Cerebellar cortex (tissue), 1 donor: ENCODE results near the gene LYPD3.

Source experiments
- DNase-seq: peaks from one replicate; pipeline ENCODE4 v3.0.0-alpha.2; 2015; ENCODE audit warnings: low spot score

Gene LYPD3

DNA sequence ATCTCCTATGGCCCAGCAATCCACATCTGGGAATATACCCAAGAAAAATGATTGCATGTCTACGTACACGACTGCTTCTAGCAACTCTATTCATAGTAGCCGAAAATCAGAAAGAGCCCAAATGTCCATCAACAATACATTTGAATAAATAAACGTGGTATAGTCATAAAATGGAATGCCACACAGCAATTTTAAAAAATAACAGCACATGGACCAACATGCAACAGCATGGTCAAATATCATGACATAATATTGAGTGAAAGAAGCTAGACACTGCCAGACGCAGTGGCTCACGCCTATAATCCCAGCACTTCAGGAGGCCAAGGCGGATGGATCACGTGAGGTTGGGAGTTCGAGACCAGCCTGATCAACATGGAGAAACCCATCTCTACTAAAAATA, 34.4 kb downstream of the LYPD3 start:
- DNase-seq = no peak

DNA sequence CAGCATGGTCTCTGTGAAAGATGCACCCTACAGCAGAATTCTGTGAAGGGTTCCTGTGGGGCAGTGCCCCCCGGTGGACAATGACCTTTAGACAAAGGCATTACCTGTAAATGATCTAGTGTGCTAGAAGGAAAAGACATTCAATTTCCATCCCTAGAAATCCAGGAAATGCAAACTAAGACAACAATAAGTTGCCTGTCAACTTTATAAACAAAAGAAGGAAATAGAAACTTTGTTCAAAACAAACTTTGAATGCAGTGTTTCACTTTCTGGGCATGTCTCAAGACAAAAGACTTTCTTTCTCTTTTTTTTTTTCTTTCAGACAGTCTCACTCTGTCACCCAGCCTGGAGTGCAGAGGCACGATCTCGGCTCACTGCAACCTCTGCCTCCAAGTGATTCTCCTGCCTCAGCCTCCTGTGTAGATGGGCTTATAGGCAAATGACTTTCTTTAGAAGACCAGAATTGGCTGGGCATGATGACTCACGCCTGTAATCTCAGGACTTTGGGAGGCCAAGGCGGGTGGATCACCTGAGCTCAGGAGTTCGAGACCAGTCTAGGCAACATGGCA, 35.2 kb downstream of the LYPD3 start:
- no peak for DNase-seq

DNA sequence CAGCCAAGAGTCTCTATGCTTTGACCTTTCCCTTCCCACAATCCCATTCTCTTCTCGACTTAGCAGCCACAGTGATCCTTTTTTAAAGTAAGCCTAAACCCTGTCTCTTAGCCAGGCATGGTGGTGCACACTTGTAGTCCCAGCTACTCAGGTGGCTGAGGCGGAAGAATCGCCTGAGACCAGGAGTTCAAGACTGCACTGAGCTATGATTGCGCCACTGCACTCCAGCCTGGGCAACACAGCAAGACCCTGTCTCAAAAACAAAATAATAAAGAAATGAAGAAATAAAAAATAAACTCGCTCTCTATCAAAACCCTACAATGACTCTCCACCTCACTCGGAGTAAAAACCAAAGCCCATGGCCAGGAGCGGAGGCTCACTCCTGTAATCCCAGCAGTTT, 36.0 kb downstream of the LYPD3 start:
- no peak for DNase-seq

DNA sequence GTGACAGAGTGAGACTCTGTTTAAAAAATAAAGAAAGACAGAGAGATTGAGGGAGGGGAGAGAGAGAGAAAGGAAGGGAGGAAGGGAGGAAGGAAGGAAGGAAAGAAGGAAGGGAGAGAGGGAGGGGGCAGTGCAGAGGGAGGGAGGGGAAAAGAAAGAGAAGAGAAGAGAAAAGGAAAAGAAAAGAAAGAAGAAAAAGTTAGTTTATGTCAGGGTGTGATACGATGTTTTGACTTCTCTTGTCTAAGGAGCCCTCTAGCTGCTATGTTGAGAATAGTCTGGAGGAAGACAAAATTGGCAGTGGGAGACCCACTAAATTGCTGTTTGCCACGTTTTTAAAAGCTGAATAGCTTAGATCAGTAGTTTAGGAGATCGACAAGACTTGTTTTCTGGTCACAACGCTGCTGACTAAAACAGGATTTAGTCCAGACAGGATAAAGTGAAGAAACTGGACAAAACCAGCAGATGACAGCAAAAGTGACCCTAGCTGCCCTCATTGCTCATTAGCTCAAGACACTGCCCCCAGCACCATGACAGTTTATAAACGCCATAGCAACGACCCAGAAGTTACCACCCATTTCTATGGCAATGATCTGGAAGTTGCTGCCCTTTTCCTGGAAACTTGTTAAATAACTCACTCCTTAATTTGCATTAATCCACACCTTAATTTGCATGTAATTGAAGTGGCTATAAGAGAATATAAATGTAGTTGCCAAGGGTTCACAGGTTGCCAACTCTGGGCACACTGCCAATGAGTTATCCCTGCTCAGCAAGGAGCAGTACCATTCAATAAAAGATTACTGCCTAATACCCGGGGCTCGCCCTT, 39.6 kb downstream of the LYPD3 start:
- DNase-seq = peak; percentile 70

DNA sequence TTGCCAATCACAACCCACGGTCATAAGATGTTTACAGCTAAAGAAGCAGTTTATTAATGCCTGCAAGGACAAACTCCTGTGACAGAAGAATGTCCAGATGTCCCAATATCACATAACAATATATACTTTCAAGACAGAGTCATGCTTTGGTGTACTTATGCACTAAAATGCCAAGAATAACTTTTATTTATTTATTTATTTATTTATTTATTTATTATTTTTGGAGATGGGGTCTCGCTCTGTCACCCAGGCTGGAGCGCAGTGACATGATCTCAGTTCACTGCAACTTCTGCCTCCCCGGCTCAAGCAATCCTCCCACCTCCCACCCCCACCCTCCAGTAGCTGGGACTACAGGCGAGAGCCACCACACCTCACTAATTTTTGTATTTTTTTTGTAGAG, 41.6 kb downstream of the LYPD3 start:
- DNase-seq = no peak

DNA sequence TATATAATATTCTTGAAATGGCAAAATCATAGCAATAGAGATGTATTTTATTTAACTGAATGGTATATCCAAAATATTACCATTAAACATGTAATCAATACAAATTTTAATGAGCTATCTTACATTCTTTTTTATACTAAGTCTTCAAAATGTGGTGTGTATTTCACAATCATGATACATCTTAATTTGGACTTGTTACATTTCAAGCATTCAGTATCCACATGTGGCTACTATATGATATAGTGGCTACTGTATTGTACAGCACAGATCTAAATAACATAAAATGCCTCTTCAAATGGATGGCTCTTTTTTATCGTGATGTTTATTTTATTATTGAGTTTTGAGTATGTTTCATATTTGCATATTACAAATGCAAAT, 42.7 kb downstream of the LYPD3 start:
- DNase-seq = no peak

DNA sequence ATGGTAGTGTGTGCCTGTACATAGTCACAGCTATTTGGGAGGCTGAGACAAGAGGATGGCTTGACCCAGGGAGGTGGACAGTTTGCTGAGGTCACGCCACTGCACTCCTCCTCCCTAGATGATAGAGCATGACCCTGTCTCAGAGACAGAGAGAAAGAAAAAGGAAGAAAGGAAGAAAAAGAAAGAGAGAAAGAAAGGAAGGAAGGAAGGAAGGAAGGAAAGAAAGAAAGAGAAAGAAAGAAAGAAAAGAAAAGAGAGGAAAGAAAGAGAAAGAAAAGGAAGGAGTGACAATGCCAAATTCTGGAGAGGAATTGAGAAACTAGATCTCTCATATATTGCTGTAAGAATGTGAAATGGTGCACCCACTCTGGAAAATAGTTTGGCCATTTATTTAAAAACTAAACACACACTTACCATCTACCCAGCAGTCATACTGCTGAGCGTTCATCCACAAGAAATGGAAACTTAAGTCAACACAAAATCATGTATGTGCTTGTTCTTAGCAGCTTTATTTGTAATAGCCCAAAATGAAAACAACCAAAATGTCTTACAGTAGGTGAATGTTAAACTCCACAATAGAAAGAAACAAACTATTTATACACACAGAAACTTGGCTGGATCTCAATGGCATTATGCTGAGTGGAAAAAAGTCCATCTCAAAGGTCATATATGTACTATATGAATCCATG, 43.3 kb downstream of the LYPD3 start:
- no peak for DNase-seq

DNA sequence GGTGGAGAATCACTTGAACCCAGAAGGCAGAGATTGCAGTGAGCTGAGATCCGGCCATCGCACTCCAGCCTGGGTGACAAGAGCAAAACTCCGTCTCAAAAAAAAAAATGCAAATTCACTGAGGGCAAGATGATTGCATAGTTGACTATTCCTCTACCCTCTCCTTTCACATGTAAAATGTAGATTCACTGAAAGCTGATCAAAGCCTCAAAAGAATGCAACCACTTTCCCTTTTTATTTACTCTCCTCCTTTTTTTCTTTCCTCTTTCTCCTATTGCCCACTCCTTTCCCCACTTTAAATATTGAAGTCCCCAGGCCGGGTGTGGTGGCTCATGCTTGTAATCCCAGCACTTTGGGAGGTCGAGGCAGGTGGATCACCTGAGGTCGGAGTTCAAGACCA, 44.5 kb downstream of the LYPD3 start:
- no peak for DNase-seq

DNA sequence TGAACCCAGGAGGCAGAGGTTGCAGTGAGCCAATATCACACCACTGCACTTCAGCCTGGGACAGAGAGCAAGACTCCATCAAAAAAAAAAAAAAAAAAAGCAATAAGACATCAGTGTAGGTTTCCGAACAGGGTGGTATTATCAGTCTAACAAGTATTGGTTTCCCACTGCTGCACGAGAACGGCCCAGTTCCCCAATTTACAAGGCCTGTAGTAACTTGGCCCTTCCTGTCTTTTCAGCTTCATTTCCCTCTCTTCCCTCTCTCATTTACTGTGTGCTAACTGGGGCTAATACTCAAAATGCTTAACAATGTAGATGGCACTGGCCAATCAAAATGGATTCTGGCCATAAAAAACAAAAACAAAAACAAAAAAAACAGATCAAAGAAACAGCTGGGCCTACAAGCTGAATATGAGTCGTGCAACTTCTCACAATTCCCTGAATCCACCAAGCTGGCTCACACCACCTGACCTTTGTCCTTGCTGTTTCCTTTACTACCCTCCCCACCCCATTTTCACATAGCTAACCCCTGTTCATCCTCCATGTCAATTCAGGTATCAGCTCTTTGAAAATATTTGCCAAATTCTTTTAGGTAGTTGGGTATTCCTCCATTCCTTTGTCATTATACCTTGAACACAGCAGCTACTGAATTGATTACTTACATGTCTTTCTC, 48.3 kb downstream of the LYPD3 start:
- no peak for DNase-seq

DNA sequence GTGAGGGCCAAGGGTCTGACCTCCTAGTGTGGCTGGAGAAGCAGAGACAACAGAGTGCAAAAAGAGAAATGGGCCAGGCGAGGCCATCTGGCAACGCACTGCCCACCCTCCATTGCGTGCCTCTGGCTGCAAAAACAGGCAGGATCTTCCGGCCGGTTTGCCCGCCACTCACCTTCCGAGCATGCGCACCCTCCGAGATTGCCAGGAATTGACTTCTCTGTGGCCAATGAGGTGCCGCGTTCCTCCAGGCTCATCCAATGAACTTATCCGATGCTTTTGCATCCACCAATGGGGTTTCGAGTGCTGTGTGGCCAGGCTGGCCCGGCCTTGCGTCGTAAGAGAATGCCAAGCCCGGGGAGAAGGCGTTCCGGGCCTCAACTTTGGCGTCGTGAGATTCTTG, 50.9 kb downstream of the LYPD3 start, which contains the start of gene TEX101:
TEX101 (plus strand) TSS at position 337 of the 400 bp plus-strand sequence. CDS start 1,030 bp downstream, outside the sequence.
- DNase-seq = no peak

DNA sequence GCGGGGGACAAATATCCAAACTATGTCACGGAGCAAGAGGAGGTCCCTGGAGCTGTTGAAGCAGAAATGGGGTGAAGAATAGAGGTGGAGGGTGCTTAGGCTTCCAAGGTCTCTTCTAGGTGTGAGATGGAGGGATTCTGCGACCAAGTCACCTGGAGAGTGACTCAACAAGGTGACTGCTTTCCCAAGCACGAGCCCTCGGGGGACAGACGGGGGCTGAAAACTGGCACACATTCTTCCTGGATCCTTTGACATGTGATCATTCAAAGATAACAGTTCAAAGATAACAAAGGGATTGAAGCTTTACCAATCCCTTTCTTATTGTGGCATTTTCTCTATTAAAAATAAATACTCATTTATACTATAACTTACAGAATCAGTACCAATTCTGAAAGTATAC, 53.0 kb downstream of the LYPD3 start:
- no peak for DNase-seq
